Stomach (tissue), 4 donors: ENCODE measurements around the gene TRPV3.

Experiments
- CTCF ChIP-seq, 7 experiments: fragments of 450-650 bp in 4 of 7; fragments of 200-600 bp in 3 of 7; sonication (generic) in 3 of 7; IDR thresholded peaks; one replicate each; pipeline ENCODE4 v1.5.1; 2016 to 2019; ENCODE audit warnings: antibody characterized with exemption in 7 of 7, control low read depth in 2 of 7, mild to moderate bottlenecking in 1 of 7
- EP300 ChIP-seq: sonication (generic); formaldehyde crosslinking; IDR thresholded peaks from one replicate; pipeline ENCODE4 v1.6.1; 2017; ENCODE audit warnings: antibody characterized with exemption
- POLR2A ChIP-seq, 4 donors: fragments of 450-650 bp; IDR thresholded peaks; one replicate each; pipeline ENCODE4 v1.6.1; 2016; ENCODE audit warnings: antibody characterized with exemption in 4 of 4, control low read depth in 2 of 4, mild to moderate bottlenecking in 1 of 4, moderate library complexity in 1 of 4
- POLR2AphosphoS5 ChIP-seq, 3 donors: sonication (generic); formaldehyde crosslinking; IDR thresholded peaks; one replicate each; pipeline ENCODE4 v1.6.1; 2016; ENCODE audit warnings: antibody characterized with exemption in 3 of 3

GRCh38 chr17:3549610-3550162 is 7.9 kb downstream of the TRPV3 start:
- TF ChIP-seq POLR2AphosphoS5 (IDR thresholded peaks at IDR 0.05) (no peak), POLR2A (IDR thresholded peaks at IDR 0.05) (no peak), CTCF (IDR thresholded peaks at IDR 0.05) (no peak), EP300 (no peak)
